ENCODE data around the gene RIN3.

- no peak for TF ChIP-seq EZH2 (IDR thresholded peaks at IDR 0.05; ENCODE audit: low read depth)
- TF ChIP-seq, protein P1, sequence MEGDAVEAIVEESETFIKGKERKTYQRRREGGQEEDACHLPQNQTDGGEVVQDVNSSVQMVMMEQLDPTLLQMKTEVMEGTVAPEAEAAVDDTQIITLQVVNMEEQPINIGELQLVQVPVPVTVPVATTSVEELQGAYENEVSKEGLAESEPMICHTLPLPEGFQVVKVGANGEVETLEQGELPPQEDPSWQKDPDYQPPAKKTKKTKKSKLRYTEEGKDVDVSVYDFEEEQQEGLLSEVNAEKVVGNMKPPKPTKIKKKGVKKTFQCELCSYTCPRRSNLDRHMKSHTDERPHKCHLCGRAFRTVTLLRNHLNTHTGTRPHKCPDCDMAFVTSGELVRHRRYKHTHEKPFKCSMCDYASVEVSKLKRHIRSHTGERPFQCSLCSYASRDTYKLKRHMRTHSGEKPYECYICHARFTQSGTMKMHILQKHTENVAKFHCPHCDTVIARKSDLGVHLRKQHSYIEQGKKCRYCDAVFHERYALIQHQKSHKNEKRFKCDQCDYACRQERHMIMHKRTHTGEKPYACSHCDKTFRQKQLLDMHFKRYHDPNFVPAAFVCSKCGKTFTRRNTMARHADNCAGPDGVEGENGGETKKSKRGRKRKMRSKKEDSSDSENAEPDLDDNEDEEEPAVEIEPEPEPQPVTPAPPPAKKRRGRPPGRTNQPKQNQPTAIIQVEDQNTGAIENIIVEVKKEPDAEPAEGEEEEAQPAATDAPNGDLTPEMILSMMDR (conservative IDR thresholded peaks at IDR 0.05): no peak
These were observed 114.2 kb downstream of the RIN3 start for GRCh38 chr14:92627707-92628215.
